DOHH2 (cell line): Measurements from ENCODE around the gene ELOB.
A peak's percentile ranks its signal among the peaks of the same experiment; 100 is the strongest.

Experiments
- H3F3A ChIP-seq: fragments of 200-600 bp; sonication (generic), shearing (Covaris generic); 2 replicates; pipeline ENCODE4 v1.6.0; 2016; ENCODE audit warnings: antibody characterized with exemption, mild to moderate bottlenecking; ENCODE audit not compliant: control insufficient read depth, insufficient read depth
- H3K27ac ChIP-seq: fragments of 200-600 bp; sonication (generic); 2 replicates; pipeline ENCODE4 v1.5.1; 2014; ENCODE audit warnings: low read depth, mild to moderate bottlenecking, low read length, moderate library complexity
- H3K27me3 ChIP-seq: fragments of 200-600 bp; sonication (generic); 2 replicates; pipeline ENCODE4 v1.6.1; 2014; ENCODE audit warnings: mild to moderate bottlenecking, low read length, mixed read lengths; ENCODE audit not compliant: control insufficient read depth
- H3K36me3 ChIP-seq: fragments of 200-600 bp; sonication (generic); 2 replicates; pipeline ENCODE4 v1.6.1; 2014; ENCODE audit warnings: mild to moderate bottlenecking, low read length, moderate library complexity, mixed read lengths; ENCODE audit not compliant: control insufficient read depth
- H3K4me1 ChIP-seq: fragments of 200-600 bp; sonication (generic); 2 replicates; pipeline ENCODE4 v1.6.1; 2014; ENCODE audit warnings: mild to moderate bottlenecking, low read length, mixed read lengths; ENCODE audit not compliant: control insufficient read depth
- H3K4me2 ChIP-seq: fragments of 200-600 bp; sonication (generic); 2 replicates; pipeline ENCODE4 v1.6.0; 2014; ENCODE audit warnings: mild to moderate bottlenecking, low read length, moderate library complexity
- H3K4me3 ChIP-seq: fragments of 200-600 bp; sonication (generic); 2 replicates; pipeline ENCODE4 v1.5.1; 2014; ENCODE audit warnings: mild to moderate bottlenecking, low read length, mixed read lengths
- H3K79me2 ChIP-seq: fragments of 200-600 bp; sonication (generic); 2 replicates; pipeline ENCODE4 v1.6.1; 2014; ENCODE audit warnings: mild to moderate bottlenecking, low read length, mixed read lengths; ENCODE audit not compliant: control insufficient read depth
- H3K9me2 ChIP-seq: fragments of 200-600 bp; sonication (generic); replicated peaks from 2 replicates; pipeline ENCODE4 v1.6.1; 2014; ENCODE audit warnings: mild to moderate bottlenecking, low read length, mixed read lengths; ENCODE audit not compliant: control insufficient read depth
- H3K9me3 ChIP-seq: fragments of 200-600 bp; sonication (generic); 2 replicates; pipeline ENCODE4 v1.6.1; 2014; ENCODE audit warnings: antibody characterized with exemption, low read length, mixed read lengths; ENCODE audit not compliant: control insufficient read depth, insufficient read depth
- H4K20me1 ChIP-seq: fragments of 200-600 bp; sonication (generic); 2 replicates; pipeline ENCODE4 v1.6.0; 2014; ENCODE audit warnings: low read depth, mild to moderate bottlenecking, antibody characterized with exemption, low read length, moderate library complexity; ENCODE audit not compliant: control insufficient read depth, insufficient read depth
- EZH2phosphoT487 ChIP-seq: fragments of 200-600 bp; sonication (generic); IDR thresholded peaks from 2 replicates; pipeline ENCODE4 v1.6.1; 2017; ENCODE audit warnings: borderline replicate concordance, mild to moderate bottlenecking, antibody characterized with exemption, low read length, moderate library complexity, mixed read lengths
- TF ChIP-seq, protein P1 (sequence below): fragments of 200-600 bp; sonication (generic); IDR thresholded peaks from one replicate; pipeline ENCODE4 v1.5.1; 2014; ENCODE audit warnings: antibody characterized with exemption, mild to moderate bottlenecking, low read depth, low read length; ENCODE audit not compliant: poor library complexity, severe bottlenecking

Gene ELOB

DNA sequence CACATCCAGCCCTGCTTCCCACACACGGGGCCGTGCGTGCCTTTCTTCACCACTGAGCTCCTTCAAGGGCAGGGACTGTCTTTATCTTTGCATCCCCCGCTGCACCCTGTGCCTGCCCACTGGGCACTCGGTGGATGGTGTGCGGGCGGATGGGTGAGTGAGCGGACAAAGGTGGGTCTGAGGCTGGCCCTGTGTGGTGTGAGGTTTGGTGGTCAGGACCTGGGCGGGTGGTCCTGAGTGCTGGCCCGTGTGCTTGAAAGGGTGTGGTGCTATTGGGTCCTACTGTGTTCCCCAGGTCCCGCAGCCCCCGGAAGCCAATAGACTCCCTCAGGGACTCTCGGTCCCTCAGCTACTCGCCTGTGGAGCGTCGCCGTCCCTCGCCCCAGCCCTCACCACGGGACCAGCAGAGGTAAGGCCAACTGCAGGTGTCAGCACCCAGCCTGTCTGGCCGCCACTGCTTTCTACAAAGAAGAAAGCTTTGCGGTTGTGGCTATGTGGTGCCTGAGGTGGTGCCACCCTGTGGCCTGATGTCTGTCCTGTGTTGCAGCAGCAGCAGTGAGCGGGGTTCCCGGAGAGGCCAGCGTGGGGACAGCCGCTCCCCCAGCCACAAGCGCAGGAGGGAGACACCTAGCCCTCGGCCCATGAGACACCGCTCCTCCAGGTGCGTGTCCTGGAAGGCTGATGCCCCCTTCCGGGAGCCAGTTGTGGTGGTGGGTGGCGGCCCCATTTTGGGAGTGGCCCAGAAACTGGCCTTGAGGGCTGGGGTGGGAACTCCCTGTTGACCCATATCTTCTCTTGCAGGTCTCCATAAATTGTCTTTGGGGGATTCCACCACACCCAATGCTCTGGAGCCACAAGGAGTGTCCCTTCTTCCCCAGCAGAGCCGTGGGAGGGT, 6.8 kb downstream of the ELOB start:
- no peaks in the 10 kb centered on the region for H3K9me2 ChIP-seq
- H3K36me3 ChIP-seq, result peaks cover 99% of the 10 kb centered on the region
- H3K27ac ChIP-seq, result no peak overlapping the region
- H4K20me1 ChIP-seq, result no peaks in the 10 kb centered on the region
- no peak overlapping the region for H3K4me2 ChIP-seq
- H3K9me3 ChIP-seq, result no peaks in the 10 kb centered on the region
- H3K27me3 ChIP-seq, result no peaks in the 10 kb centered on the region
- H3K79me2 ChIP-seq, result peaks cover 56% of the 10 kb centered on the region
- TF ChIP-seq, protein P1, sequence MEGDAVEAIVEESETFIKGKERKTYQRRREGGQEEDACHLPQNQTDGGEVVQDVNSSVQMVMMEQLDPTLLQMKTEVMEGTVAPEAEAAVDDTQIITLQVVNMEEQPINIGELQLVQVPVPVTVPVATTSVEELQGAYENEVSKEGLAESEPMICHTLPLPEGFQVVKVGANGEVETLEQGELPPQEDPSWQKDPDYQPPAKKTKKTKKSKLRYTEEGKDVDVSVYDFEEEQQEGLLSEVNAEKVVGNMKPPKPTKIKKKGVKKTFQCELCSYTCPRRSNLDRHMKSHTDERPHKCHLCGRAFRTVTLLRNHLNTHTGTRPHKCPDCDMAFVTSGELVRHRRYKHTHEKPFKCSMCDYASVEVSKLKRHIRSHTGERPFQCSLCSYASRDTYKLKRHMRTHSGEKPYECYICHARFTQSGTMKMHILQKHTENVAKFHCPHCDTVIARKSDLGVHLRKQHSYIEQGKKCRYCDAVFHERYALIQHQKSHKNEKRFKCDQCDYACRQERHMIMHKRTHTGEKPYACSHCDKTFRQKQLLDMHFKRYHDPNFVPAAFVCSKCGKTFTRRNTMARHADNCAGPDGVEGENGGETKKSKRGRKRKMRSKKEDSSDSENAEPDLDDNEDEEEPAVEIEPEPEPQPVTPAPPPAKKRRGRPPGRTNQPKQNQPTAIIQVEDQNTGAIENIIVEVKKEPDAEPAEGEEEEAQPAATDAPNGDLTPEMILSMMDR, result peak; percentile 41
- no peak for TF ChIP-seq EZH2phosphoT487
- H3K4me3 ChIP-seq, result no peak overlapping the region
- H3F3A ChIP-seq, result peaks cover 38% of the 10 kb centered on the region
- H3K4me1 ChIP-seq, result peaks cover 2% of the 10 kb centered on the region

DNA sequence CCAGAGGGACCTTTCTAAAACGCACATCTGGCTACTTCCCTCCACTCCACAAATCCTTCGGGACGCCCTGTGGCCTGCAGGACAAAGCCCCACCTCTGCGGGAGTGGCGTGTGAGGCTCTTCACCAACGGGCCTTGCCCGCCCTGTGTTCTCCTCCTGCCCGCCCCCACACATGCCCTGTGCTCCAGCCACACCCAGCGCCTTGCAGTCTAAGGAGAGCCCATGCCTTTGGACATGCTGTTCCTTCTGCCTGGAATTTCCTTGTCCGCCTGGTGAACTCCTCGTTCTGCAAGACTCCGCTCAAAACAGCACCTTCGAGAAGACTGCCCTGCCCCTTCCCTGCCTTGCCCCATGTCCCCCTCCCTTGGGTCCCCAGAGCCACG, 7.4 kb downstream of the ELOB start:
- no peak for TF ChIP-seq EZH2phosphoT487
- TF ChIP-seq, protein P1, result no peak
- no peaks in the 10 kb centered on the region for H3K4me1 ChIP-seq
- H3K4me2 ChIP-seq, result no peak overlapping the region
- H3K4me3 ChIP-seq, result no peak overlapping the region
- no peak overlapping the region for H3K27ac ChIP-seq
- H3F3A ChIP-seq, result peaks cover 35% of the 10 kb centered on the region
- H4K20me1 ChIP-seq, result 0 out of 2 replicates have a peak, but pooled peaks cover under 1% of the 10 kb centered on the region
- no peaks in the 10 kb centered on the region for H3K27me3 ChIP-seq
- H3K36me3 ChIP-seq, result peaks cover 99% of the 10 kb centered on the region
- no peaks in the 10 kb centered on the region for H3K9me3 ChIP-seq
- H3K79me2 ChIP-seq, result peaks cover 56% of the 10 kb centered on the region
- H3K9me2 ChIP-seq, result no peaks in the 10 kb centered on the region

DNA sequence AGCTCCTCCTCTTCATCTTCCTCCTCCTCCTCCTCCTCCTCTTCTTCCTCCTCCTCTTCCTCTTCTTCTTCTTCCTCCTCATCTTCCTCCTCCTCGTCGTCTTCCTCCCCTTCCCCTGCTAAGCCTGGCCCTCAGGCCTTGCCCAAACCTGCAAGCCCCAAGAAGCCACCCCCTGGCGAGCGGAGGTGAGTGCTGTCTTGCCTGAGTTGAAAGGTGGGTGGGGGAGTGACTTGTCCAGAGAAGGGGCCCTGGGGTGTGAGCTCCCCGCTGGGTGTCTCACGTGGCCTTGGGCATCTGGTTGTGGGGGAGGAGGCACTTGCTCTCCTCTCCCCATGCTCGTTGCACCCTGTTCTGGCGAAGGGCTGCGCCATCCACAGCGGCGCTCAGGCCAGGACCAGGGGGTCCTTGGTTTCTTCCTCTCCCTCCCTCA, 8.0 kb downstream of the ELOB start:
- Histone ChIP-seq H3K4me1 (no peaks in the 10 kb centered on the region), H3K9me2 (no peaks in the 10 kb centered on the region), H3K27ac (no peak overlapping the region), H3K79me2 (peaks cover 58% of the 10 kb centered on the region), H3K4me3 (no peak overlapping the region), H3K4me2 (no peak overlapping the region), H3F3A (peaks cover 32% of the 10 kb centered on the region), H3K27me3 (no peaks in the 10 kb centered on the region), H4K20me1 (0 out of 2 replicates have a peak, but pooled peaks cover 5% of the 10 kb centered on the region), H3K9me3 (no peaks in the 10 kb centered on the region), H3K36me3 (peaks cover 99% of the 10 kb centered on the region)
- no peak for TF ChIP-seq EZH2phosphoT487
- TF ChIP-seq, protein P1, result no peak
